ENCODE data around the gene KIAA0825. TPM values are rescaled to one million over a fixed set of nuclear protein-coding genes. Genes with fewer than 3 reads are reported as not detected.
"Not testable (repeated sequence)": the region's sequence is repeated elsewhere in the genome, so short reads cannot be mapped to it uniquely, and the experiment has no call there.

The KIAA0825 gene
- total and polyA plus RNA-seq, 8 donors: 5.1 to 6.9 (median 6.5) TPM

DNA sequence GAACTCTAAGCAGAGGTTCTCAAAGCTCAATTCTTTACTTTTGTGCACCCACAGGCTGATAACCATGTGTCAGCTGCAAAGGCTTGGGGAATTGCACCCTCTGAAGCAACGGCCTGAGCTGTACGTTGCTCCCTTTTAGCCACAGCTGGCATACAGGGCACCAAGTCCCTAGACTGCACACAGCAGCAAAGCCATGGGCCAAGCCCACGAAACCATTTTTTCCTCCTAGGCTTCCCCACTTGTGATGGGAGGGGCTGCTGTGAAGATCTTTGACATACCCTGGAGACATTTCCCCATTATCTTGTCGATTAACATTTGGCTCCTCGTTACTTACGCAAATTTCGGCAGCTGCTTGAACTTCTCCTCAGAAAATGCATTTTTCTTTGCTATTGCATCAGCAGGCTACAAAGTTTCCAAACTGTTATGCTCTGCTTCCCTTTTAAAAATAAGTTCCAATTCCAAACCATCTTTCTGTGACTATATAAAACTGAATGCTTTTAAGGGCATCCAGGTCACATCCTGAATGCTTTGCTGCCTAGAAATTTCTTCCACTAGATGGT, 23.0 kb downstream of the KIAA0825 start:
- intact Hi-C loops (cut with DNase I): no loop called here
- Histone ChIP-seq H3K27me3 (no peaks in the 10 kb centered on the region), H3K4me3 (no peak overlapping the region), H3K4me1 (no peaks in the 10 kb centered on the region), H3K36me3 (no peaks in the 10 kb centered on the region), H3K9me3 (no peaks in the 10 kb centered on the region), H3K27ac (peak overlapping the region in 1 of 2 donors; percentile 81)
- TF ChIP-seq, protein P1, sequence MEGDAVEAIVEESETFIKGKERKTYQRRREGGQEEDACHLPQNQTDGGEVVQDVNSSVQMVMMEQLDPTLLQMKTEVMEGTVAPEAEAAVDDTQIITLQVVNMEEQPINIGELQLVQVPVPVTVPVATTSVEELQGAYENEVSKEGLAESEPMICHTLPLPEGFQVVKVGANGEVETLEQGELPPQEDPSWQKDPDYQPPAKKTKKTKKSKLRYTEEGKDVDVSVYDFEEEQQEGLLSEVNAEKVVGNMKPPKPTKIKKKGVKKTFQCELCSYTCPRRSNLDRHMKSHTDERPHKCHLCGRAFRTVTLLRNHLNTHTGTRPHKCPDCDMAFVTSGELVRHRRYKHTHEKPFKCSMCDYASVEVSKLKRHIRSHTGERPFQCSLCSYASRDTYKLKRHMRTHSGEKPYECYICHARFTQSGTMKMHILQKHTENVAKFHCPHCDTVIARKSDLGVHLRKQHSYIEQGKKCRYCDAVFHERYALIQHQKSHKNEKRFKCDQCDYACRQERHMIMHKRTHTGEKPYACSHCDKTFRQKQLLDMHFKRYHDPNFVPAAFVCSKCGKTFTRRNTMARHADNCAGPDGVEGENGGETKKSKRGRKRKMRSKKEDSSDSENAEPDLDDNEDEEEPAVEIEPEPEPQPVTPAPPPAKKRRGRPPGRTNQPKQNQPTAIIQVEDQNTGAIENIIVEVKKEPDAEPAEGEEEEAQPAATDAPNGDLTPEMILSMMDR (IDR thresholded peaks at IDR 0.05): no peak
- ATAC-seq (no peak), DNase-seq (no peak)

- ATAC-seq (no peak), DNase-seq (no peak)
- no peak overlapping the region for H3K4me3 ChIP-seq
- H3K27me3 ChIP-seq: no peaks in the 10 kb centered on the region
- no peaks in the 10 kb centered on the region for H3K4me1 ChIP-seq
- H3K36me3 ChIP-seq: no peaks in the 10 kb centered on the region
- TF ChIP-seq, protein P1 (IDR thresholded peaks at IDR 0.05): no peak
- no peaks in the 10 kb centered on the region for H3K9me3 ChIP-seq
- H3K27ac ChIP-seq: no peak overlapping the region
- intact Hi-C loops (cut with DNase I): no loop called here
These were observed 40.7 kb downstream of the KIAA0825 start for GRCh38 chr5:94577466-94578245.

GRCh38 chr5:94575196-94575595, 43.2 kb downstream of the KIAA0825 start:
- TF ChIP-seq, protein P1 (IDR thresholded peaks at IDR 0.05): no peak
- ATAC-seq (no peak), DNase-seq (no peak)
- Histone ChIP-seq H3K36me3 (no peaks in the 10 kb centered on the region), H3K27ac (no peak overlapping the region), H3K4me3 (no peak overlapping the region), H3K27me3 (no peaks in the 10 kb centered on the region), H3K9me3 (no peaks in the 10 kb centered on the region), H3K4me1 (no peaks in the 10 kb centered on the region)
- intact Hi-C loops (cut with DNase I): no loop called here

DNA sequence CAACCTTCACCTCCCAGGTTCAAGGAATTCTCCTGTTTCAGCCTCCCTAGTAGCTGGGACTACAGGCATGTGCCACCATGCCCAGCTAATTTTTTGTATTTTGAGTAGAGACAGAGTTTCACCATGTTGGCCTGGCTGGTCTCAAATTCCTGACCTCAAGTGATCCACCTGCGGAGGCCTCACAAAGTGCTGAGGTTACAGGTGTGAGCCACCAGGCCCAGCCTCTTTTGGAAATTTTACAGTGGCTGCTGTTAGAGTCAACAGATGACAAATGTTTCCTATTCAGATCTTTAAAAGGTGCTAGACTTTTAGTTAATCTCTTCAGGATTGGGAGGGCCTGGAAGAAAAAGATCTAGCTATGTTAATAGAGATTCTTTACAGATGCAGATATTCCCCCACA, 45.1 kb downstream of the KIAA0825 start:
- H3K9me3 ChIP-seq; H3K27me3 ChIP-seq; DNase-seq; H3K27ac ChIP-seq; ATAC-seq; H3K4me1 ChIP-seq; intact Hi-C loops (cut with DNase I); H3K4me3 ChIP-seq; H3K36me3 ChIP-seq: not testable (repeated sequence)

DNA sequence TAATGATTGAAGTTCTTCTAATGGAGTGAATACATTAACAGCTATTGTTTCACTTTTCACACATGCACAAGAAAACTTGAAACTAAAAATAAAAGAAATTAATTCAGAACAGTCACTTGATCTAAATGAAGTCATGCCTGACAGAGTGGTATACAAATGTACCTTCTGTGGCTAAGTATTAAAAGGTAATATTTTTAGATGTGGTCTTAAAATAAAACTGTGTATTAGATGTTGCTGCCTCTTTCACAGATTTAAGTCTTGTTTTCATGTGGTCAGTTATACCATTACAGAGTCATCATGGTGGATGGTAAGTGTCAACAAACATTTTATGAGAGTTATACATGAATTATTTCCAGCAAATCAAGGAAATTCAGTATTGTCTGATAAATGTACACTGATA, 47.0 kb downstream of the KIAA0825 start:
- Histone ChIP-seq H3K9me3 (no peaks in the 10 kb centered on the region), H3K4me3 (no peak overlapping the region), H3K36me3 (no peaks in the 10 kb centered on the region), H3K27ac (no peak overlapping the region), H3K27me3 (no peaks in the 10 kb centered on the region), H3K4me1 (no peaks in the 10 kb centered on the region)
- TF ChIP-seq, protein P1 (IDR thresholded peaks at IDR 0.05): no peak
- intact Hi-C loops (cut with DNase I): no loop called here
- ATAC-seq: no peak
- no peak for DNase-seq
